Uterus (tissue), 2 donors: Measurements from ENCODE around the gene RAC2.

Experiments used
- CTCF ChIP-seq, 4 experiments: fragments of 200-600 bp in 2 of 4; fragments of 450-650 bp in 2 of 4; sonication (generic) in 2 of 4; IDR thresholded peaks; one replicate each; pipeline ENCODE4 v1.5.1; 2016 to 2019; ENCODE audit warnings: antibody characterized with exemption in 4 of 4, mild to moderate bottlenecking in 2 of 4, moderate library complexity in 1 of 4
- POLR2A ChIP-seq, 2 donors: fragments of 450-650 bp; IDR thresholded peaks; one replicate each; pipeline ENCODE4 v1.6.1; 2016; ENCODE audit warnings: antibody characterized with exemption in 2 of 2, mild to moderate bottlenecking in 1 of 2, moderate library complexity in 1 of 2

- TF ChIP-seq CTCF (IDR thresholded peaks at IDR 0.05) (no peak), POLR2A (IDR thresholded peaks at IDR 0.05) (no peak)
These were observed 43.5 kb upstream of the RAC2 start for GRCh38 chr22:37287550-37287951.
